K562 (cell line): ENCODE data around the gene SMIM8. TPM values are rescaled to one million over a fixed set of nuclear protein-coding genes. Genes with fewer than 3 reads are reported as not detected.

Experiments used
- ATAC-seq: fragments of 200-7000 bp; cut with Tn5 transposase; 3 replicates; pipeline ENCODE4 v1.9.1; 2020; ENCODE audit warnings: moderate library complexity
- Bru-seq: library from RNA; stranded (reverse); fragments of 400-500 nt; gene quantifications from one replicate; lab custom pipeline; 2021; lab: Mats Ljungman, UMichigan
- BruChase-seq, 2 experiments: library from RNA; stranded (reverse); fragments of 400-500 nt; gene quantifications; one replicate each; lab custom pipeline; 2021; lab: Mats Ljungman, UMichigan
- BruUV-seq: library from RNA; stranded (reverse); fragments of 400-500 nt; replicated peaks from 2 replicates; lab custom pipeline; 2021; lab: Mats Ljungman, UMichigan
- CTCF ChIA-PET: fragments of 300-600 bp; formaldehyde crosslinking; extraction: SDS; loops from one replicate; lab custom pipeline; 2021; ENCODE audit warnings: low intra/inter-chr PET ratio; lab: Yijun Ruan, JAX
- POLR2A ChIA-PET: fragments of 300-600, 350-650 bp; sonication (Branson Sonifier 250); formaldehyde crosslinking; extraction: SDS; loops from one replicate; lab custom pipeline; 2021; ENCODE audit warnings: antibody characterized with exemption, inconsistent platforms; lab: Yijun Ruan, JAX
- DNase-seq, 4 experiments: peaks; one replicate each; pipeline versions ENCODE4 v3.0.0 to v3.0.0-alpha.2; 2011 to 2018; ENCODE audit warnings: low spot score in 3 of 4, mixed read lengths in 3 of 4; ENCODE audit errors: extremely low read depth in 1 of 4
- FAIRE-seq: peaks from 2 replicates; lab custom pipeline; 2011; peaks lifted over from hg19 to GRCh38; lab: Jason Lieb, UNC
- H2AFZ ChIP-seq: 2 replicates; pipeline ENCODE4 v1.6.0; 2011; ENCODE audit warnings: low read depth, low read length, control low read depth, inconsistent platforms
- H3K27ac ChIP-seq: fragments of 200-600 bp; 3 replicates; pipeline ENCODE4 v1.8.0; 2011; ENCODE audit warnings: low read depth, mild to moderate bottlenecking, control low read depth, inconsistent platforms, low read length, moderate library complexity, mixed read lengths; ENCODE audit errors: extremely low read depth
- H3K27me3 ChIP-seq, 2 experiments: fragments of 300-600 bp in 1 of 2; 2 replicates in 1 of 2; 3 replicates in 1 of 2; pipeline versions ENCODE4 v1.6.0 to v1.8.0; 2011; ENCODE audit warnings: inconsistent platforms in 2 of 2, low read length in 2 of 2, mild to moderate bottlenecking in 1 of 2, mixed read lengths in 1 of 2, moderate library complexity in 1 of 2; ENCODE audit not compliant: control insufficient read depth in 2 of 2, insufficient read depth in 2 of 2
- H3K36me3 ChIP-seq: fragments of 300-600 bp; 3 replicates; pipeline ENCODE4 v1.8.0; 2011; ENCODE audit warnings: mild to moderate bottlenecking, low read length, inconsistent platforms; ENCODE audit not compliant: control insufficient read depth, insufficient read depth
- H3K4me1 ChIP-seq, 2 experiments: fragments of 200-600 bp in 1 of 2; replicated peaks in 1 of 2; 2 replicates in 1 of 2; 3 replicates in 1 of 2; pipeline versions ENCODE4 v1.5.1 to v1.8.0; 2011; ENCODE audit warnings: inconsistent platforms in 2 of 2, low read length in 2 of 2, mild to moderate bottlenecking in 1 of 2, mixed read lengths in 1 of 2, moderate library complexity in 1 of 2; ENCODE audit not compliant: control insufficient read depth in 2 of 2, insufficient read depth in 2 of 2
- H3K4me2 ChIP-seq: 2 replicates; pipeline ENCODE4 v1.6.1; 2011; ENCODE audit warnings: low read length, control low read depth, inconsistent platforms, mixed read lengths; ENCODE audit not compliant: insufficient read depth
- H3K4me3 ChIP-seq: fragments of 200-600 bp; sonication (generic), shearing (Covaris generic); 2 replicates; pipeline ENCODE4 v1.5.1; 2016; ENCODE audit warnings: control low read depth, inconsistent platforms
- H3K79me2 ChIP-seq: fragments of 200-600 bp; 3 replicates; pipeline ENCODE4 v1.8.0; 2011; ENCODE audit warnings: low read length, inconsistent platforms; ENCODE audit not compliant: control insufficient read depth, insufficient read depth
- H3K9ac ChIP-seq, 2 experiments: 2 replicates each; pipeline versions ENCODE4 v1.6.0 to v1.6.1; 2011; ENCODE audit warnings: low read depth in 2 of 2, low read length in 2 of 2, control low read depth in 1 of 2, inconsistent platforms in 1 of 2, mild to moderate bottlenecking in 1 of 2, mixed read lengths in 1 of 2; ENCODE audit not compliant: insufficient read depth in 1 of 2
- H3K9me1 ChIP-seq: one replicate; pipeline ENCODE4 v1.6.0; 2011; ENCODE audit warnings: inconsistent platforms, mild to moderate bottlenecking, low read length, moderate library complexity; ENCODE audit not compliant: control insufficient read depth, insufficient read depth
- H3K9me3 ChIP-seq: replicated peaks from 2 replicates; pipeline ENCODE4 v1.5.1; 2011; ENCODE audit warnings: low read depth, low read length, inconsistent platforms; ENCODE audit not compliant: control insufficient read depth, insufficient read depth
- H4K20me1 ChIP-seq: replicated peaks from 2 replicates; pipeline ENCODE4 v1.6.1; 2011; ENCODE audit warnings: low read length, inconsistent platforms, mixed read lengths; ENCODE audit not compliant: control insufficient read depth, insufficient read depth
- BHLHE40 ChIP-seq: IDR thresholded peaks from 2 replicates; pipeline ENCODE4 v1.6.1; 2011; ENCODE audit warnings: low read length, improper control_type of control experiment
- CSDE1 ChIP-seq, 2 experiments: fragments of 450-650 bp; IDR thresholded peaks; 2 replicates each; pipeline ENCODE4 v1.6.1; 2016; ENCODE audit warnings: mild to moderate bottlenecking in 1 of 2
- CXXC5 ChIP-seq: fragments of 250-450 bp; sonication (Bioruptor Pico); IDR thresholded peaks from 2 replicates; pipeline ENCODE4 v1.8.0; 2022; ENCODE audit warnings: inconsistent platforms, mild to moderate bottlenecking, moderate library complexity
- HLTF ChIP-seq: fragments of 450-650 bp; IDR thresholded peaks from 2 replicates; pipeline ENCODE4 v1.6.1; 2016
- MLX ChIP-seq, 2 experiments: fragments of 450-650 bp in 1 of 2; sonication (generic) in 1 of 2; formaldehyde crosslinking; conservative IDR thresholded peaks; 2 replicates each; pipeline versions ENCODE4 v1.4.0 to v1.8.1; 2020 to 2022; ENCODE audit warnings: mild to moderate bottlenecking in 1 of 2, missing genetic modification reagents in 1 of 2
- ZNF146 ChIP-seq: IDR thresholded peaks from one replicate; pipeline ENCODE4 v1.6.1; 2018; ENCODE audit warnings: missing compliant biosample characterization; ENCODE audit not compliant: unreplicated experiment
- ZNF316 ChIP-seq: fragments of 450-650 bp; IDR thresholded peaks from 2 replicates; pipeline ENCODE4 v1.6.1; 2016
- ZNF57 ChIP-seq: fragments of 450-650 bp; formaldehyde crosslinking; IDR thresholded peaks from 2 replicates; pipeline ENCODE4 v1.4.0; 2020; ENCODE audit warnings: mild to moderate bottlenecking, moderate library complexity
- ZNF639 ChIP-seq, 2 experiments: fragments of 200-800 bp in 1 of 2; sonication (Bioruptor generic) in 1 of 2; sonication (generic) in 1 of 2; formaldehyde crosslinking in 1 of 2; IDR thresholded peaks in 1 of 2; conservative IDR thresholded peaks in 1 of 2; 2 replicates each; pipeline versions ENCODE4 v1.5.0 to v1.6.1; 2016 to 2020; ENCODE audit warnings: missing compliant biosample characterization in 1 of 2, missing genetic modification characterization in 1 of 2, missing genetic modification reagents in 1 of 2
- ZNF740 ChIP-seq, 3 experiments: fragments of 200-800 bp in 1 of 3; sonication (Bioruptor generic) in 1 of 3; sonication (generic) in 1 of 3; formaldehyde crosslinking in 1 of 3; IDR thresholded peaks; 2 replicates each; pipeline versions ENCODE4 v1.6.1 to v1.8.0; 2016 to 2022; ENCODE audit warnings: mild to moderate bottlenecking in 2 of 3, missing compliant biosample characterization in 2 of 3, missing genetic modification characterization in 2 of 3, missing genetic modification reagents in 1 of 3
- WGBS: fragments of 100-300 bp; shearing (Covaris generic); methylation state at CpG from one replicate; pipeline ENCODE4 v1.1.6; 2016; ENCODE audit warnings: low coverage, mixed read lengths; ENCODE audit not compliant: insufficient coverage; ENCODE audit errors: missing lambda C conversion rate; 5-methylcytosine and 5-hydroxymethylcytosine counted together
- in situ Hi-C: fragments of 300-500 bp; cut with MboI; formaldehyde crosslinking; loops from 4 replicates; pipeline ENCODE4 v1.15.0; 2018; ENCODE audit warnings: inconsistent platforms, mixed read lengths
- intact Hi-C: fragments of 100-400 bp; cut with micrococcal nuclease; formaldehyde crosslinking; loops from 2 replicates; pipeline ENCODE4 v1.14.2; 2022
- long read RNA-seq, 3 experiments: library from polyadenylated mRNA in 2 of 3; library from RNA in 1 of 3; unstranded in 2 of 3; stranded (forward) in 1 of 3; transcript quantifications; one replicate each; pipeline ENCODE4 v2.0.0, GENCODE V29; 2019 to 2022
- polyA minus RNA-seq, 3 experiments: library from RNA; depleted of rRNA, polyadenylated mRNA; stranded (reverse); fragments of >200 nt; gene quantifications; 2 replicates each; pipeline ENCODE4 v1.2.3, GENCODE V29; 2011
- polyA plus RNA-seq, 8 experiments: library from polyadenylated mRNA; depleted of rRNA in 4 of 8; stranded (reverse) in 5 of 8; unstranded in 3 of 8; fragments of >200 nt; fragmentation: Nextera tagmentation in 2 of 8; fragmentation: Illumina TruSeq in 1 of 8; extraction: Ambion mirVana in 2 of 8; extraction: Trizol in 1 of 8; gene quantifications; 2 replicates each; pipeline versions ENCODE4 v1.2.1 to v1.2.3, GENCODE V29; 2011 to 2014; ENCODE audit warnings: inconsistent platforms in 1 of 8, missing spikeins in 1 of 8
- total RNA-seq, 7 experiments: library from RNA; depleted of rRNA in 6 of 7; stranded (reverse); fragments of >200 nt in 6 of 7; fragmentation: Illumina TruSeq in 2 of 7; extraction: Trizol in 2 of 7; gene quantifications; 2 replicates each; pipeline versions ENCODE4 v1.2.1 to v1.2.3, GENCODE V29; 2011 to 2021; ENCODE audit warnings: low replicate concordance in 1 of 7

SMIM8 gene
- 9.5 and 33.5 TPM in 2 replicates for total RNA-seq (2011; cell fraction: chromatin; rRNA removed; ENCODE audit: low replicate concordance)
- 4.7 and 6.8 TPM in 2 replicates for total RNA-seq (2011; cell fraction: nucleolus; rRNA removed)
- total RNA-seq (2011; cell fraction: nucleoplasm; rRNA removed) = 18.8 and 37.2 TPM in 2 replicates
- total RNA-seq (2014; rRNA removed) (8.3 and 9.1 TPM in 2 replicates), total RNA-seq (2014; rRNA removed; fragmentation: Illumina TruSeq; extraction: Trizol) (15.1 and 17.1 TPM in 2 replicates), total RNA-seq (2015; rRNA removed; fragmentation: Illumina TruSeq; extraction: Trizol) (11.4 and 12.3 TPM in 2 replicates), total RNA-seq (2021) (13.7 and 13.9 TPM in 2 replicates), polyA plus RNA-seq (2011; rRNA removed) (15.6 and 18.0 TPM in 2 replicates), polyA plus RNA-seq (2014; fragmentation: Illumina TruSeq; extraction: Trizol) (11.8 and 12.2 TPM in 2 replicates), polyA plus RNA-seq (2014; fragmentation: Nextera tagmentation; extraction: Ambion mirVana) (10 to 100 TPM; 51.0 to 53.7 TPM), polyA plus RNA-seq (2014; rRNA removed) (15.3 and 18.5 TPM in 2 replicates), polyA minus RNA-seq (2011; rRNA and poly(A)+ RNA removed) (9.7 and 13.3 TPM in 2 replicates), Bru-seq, nascent RNA (percentile 84 among the genes with signal in this experiment), BruChase-seq, experiment 1, labeled RNA remaining after a 2-hour chase (percentile 84 among the genes with signal in this experiment), BruChase-seq, experiment 2, labeled RNA remaining after a 6-hour chase (percentile 78 among the genes with signal in this experiment)
- 2.1 and 5.6 TPM in 2 replicates for polyA plus RNA-seq (2011; cell fraction: cytosol; rRNA removed)
- 9.5 and 13.0 TPM in 2 replicates for polyA plus RNA-seq (2011; cell fraction: nucleus; rRNA removed)
- 10.9 and 11.1 TPM in 2 replicates for polyA plus RNA-seq (2012)
- polyA minus RNA-seq (2011; cell fraction: cytosol; rRNA and poly(A)+ RNA removed) = 2.4 and 5.2 TPM in 2 replicates
- 9.7 and 18.2 TPM in 2 replicates for polyA minus RNA-seq (2011; cell fraction: nucleus; rRNA and poly(A)+ RNA removed)
- long read RNA-seq, experiment 1, transcript SMIM8-201 (3 exons, 2,405 nt) = major isoform, 37 of 51 reads
- long read RNA-seq, experiment 1, partial matches to known transcripts = 3 of 51 reads
- long read RNA-seq, experiment 1, other reads (novel, unspliced or antisense) = 11 of 51 reads
- long read RNA-seq, experiment 2, partial matches to known transcripts = 7 of 16 reads
- long read RNA-seq, experiment 2, other reads (novel, unspliced or antisense) = 8 of 16 reads
- long read RNA-seq, experiment 3, partial matches to known transcripts = 3 of 10 reads
- long read RNA-seq, experiment 3, other reads (novel, unspliced or antisense) = 4 of 10 reads

- Histone ChIP-seq H3K9me1 (no peaks in the 10 kb centered on the region), H4K20me1 (no peaks in the 10 kb centered on the region), H3K36me3 (no peaks in the 10 kb centered on the region), H3K4me2 (peak within 1 kb of the TSS; percentile 91), H2AFZ (peak within 1 kb of the TSS; percentile 95), H3K27ac (peak within 1 kb of the TSS; percentile 86), H3K79me2 (peaks cover 9% of the 10 kb centered on the region), H3K9me3 (no peaks in the 10 kb centered on the region), H3K4me1 (peaks cover 0 to 3% of the 10 kb centered on the region in 2 experiments; a peak in 3 of 5 replicates), H3K9ac (peak within 1 kb of the TSS; percentile 93 to 99), H3K27me3 (no peaks in the 10 kb centered on the region), H3K4me3 (peak within 1 kb of the TSS; percentile 91)
- intact Hi-C loops = loop anchor here (1.0 to 5.0 kb wide), 3 partner anchors 42 to 255 kb away; no protein-coding TSS in a partner anchor
- in situ Hi-C loops = no loop called here
- ChIA-PET POLR2A (interaction anchor here (1.0 kb wide), 2 partner anchors 23 to 42 kb away, joined by 3 read pairs; no protein-coding TSS in a partner anchor), CTCF (interaction anchor here (0.6 kb wide), 1 partner anchor 247 kb away, joined by 3 read pairs; no protein-coding TSS in a partner anchor)
- DNase-seq (peak; percentile 92 to 93 (median 92)), FAIRE-seq (no peak), ATAC-seq (peak; percentile 98)
- BruUV-seq = no TSS peak
- WGBS = under 1% methylated on average over 52 of the region's 60 CpGs
- no peak for TF ChIP-seq MLX (CRISPR knock-in tag; conservative IDR thresholded peaks at IDR 0.05)
- no peak for TF ChIP-seq CSDE1 (IDR thresholded peaks at IDR 0.05)
- TF ChIP-seq CXXC5 (CRISPR knock-in tag) = peak; percentile 85
- no peak for TF ChIP-seq ZNF639 (CRISPR knock-in tag; conservative IDR thresholded peaks at IDR 0.05 in 1 of 2, IDR thresholded peaks at IDR 0.05 in 1 of 2)
- no peak for TF ChIP-seq ZNF740 (CRISPR knock-in tag; IDR thresholded peaks at IDR 0.05)
- TF ChIP-seq ZNF740 (tag; IDR thresholded peaks at IDR 0.05) = no peak
- TF ChIP-seq HLTF = no peak
- no peak for TF ChIP-seq ZNF57 (CRISPR knock-in tag)
- peak; percentile 20; the same call in 1 of the 2 replicates for TF ChIP-seq ZNF316
- TF ChIP-seq ZNF146 (CRISPR knock-in tag) = no peak
- TF ChIP-seq BHLHE40 = peak; percentile 55; the same call in 1 of the 2 replicates
Measured at GRCh38 chr6:87322304-87323212, at the start of gene SMIM8. SMIM8 (plus strand) TSS chr6:87322588; CDS start chr6:87337032, 14,444 bp downstream.
